GM18909 (cell line): ENCODE results near the gene TSPYL4.
"Not testable (repeated sequence)": the region's sequence is repeated elsewhere in the genome, so short reads cannot be mapped to it uniquely, and the experiment has no call there.

Experiments used
- ATAC-seq: cut with Tn5 transposase; IDR thresholded peaks from one replicate; pipeline ENCODE4 v1.9.1; 2021; ENCODE audit warnings: mild to moderate bottlenecking; ENCODE audit not compliant: unreplicated experiment, poor library complexity

TSPYL4 gene

GRCh38 chr6:116253505-116254296 is at the start of gene TSPYL4:
TSPYL4 (minus strand) TSS chr6:116254075; CDS start chr6:116254008, 67 bp downstream.
- peak; percentile 100 for ATAC-seq

- no peak for ATAC-seq
These were observed 47.2 kb upstream of the TSPYL4 start for GRCh38 chr6:116301104-116301503.

GRCh38 chr6:116300566-116300965 is 46.7 kb upstream of the TSPYL4 start:
- no peak for ATAC-seq

- ATAC-seq, result peak; percentile 81
These were observed 45.1 kb upstream of the TSPYL4 start for GRCh38 chr6:116298973-116299372.

GRCh38 chr6:116298273-116298672 is 44.4 kb upstream of the TSPYL4 start:
- ATAC-seq, result no peak

GRCh38 chr6:116292553-116292952 is 38.7 kb upstream of the TSPYL4 start:
- no peak for ATAC-seq

GRCh38 chr6:116291701-116292396 is 38.0 kb upstream of the TSPYL4 start:
- no peak for ATAC-seq

- ATAC-seq, result no peak
These were observed 36.9 kb upstream of the TSPYL4 start for GRCh38 chr6:116290799-116291198.

- ATAC-seq, result no peak
These were observed 36.0 kb upstream of the TSPYL4 start for GRCh38 chr6:116289876-116290275.

- ATAC-seq, result peak; percentile 61
These were observed 33.9 kb upstream of the TSPYL4 start for GRCh38 chr6:116287689-116288282.

GRCh38 chr6:116286773-116287358 is 33.0 kb upstream of the TSPYL4 start:
- no peak for ATAC-seq

- ATAC-seq, result not testable (repeated sequence)
These were observed 31.1 kb upstream of the TSPYL4 start for GRCh38 chr6:116284984-116285383.

GRCh38 chr6:116283191-116283590 is 29.3 kb upstream of the TSPYL4 start:
- no peak for ATAC-seq

- no peak for ATAC-seq
These were observed 28.8 kb upstream of the TSPYL4 start for GRCh38 chr6:116282698-116283097.

- no peak for ATAC-seq
These were observed 27.1 kb upstream of the TSPYL4 start for GRCh38 chr6:116280933-116281316.

- ATAC-seq, result no peak
These were observed 26.5 kb upstream of the TSPYL4 start for GRCh38 chr6:116280161-116280932.

GRCh38 chr6:116279232-116280160 is 25.6 kb upstream of the TSPYL4 start, which contains the start of gene TSPYL1:
TSPYL1 (minus strand) TSS chr6:116279930; CDS start chr6:116279830, 100 bp downstream.
- ATAC-seq, result peak; percentile 98

GRCh38 chr6:116278854-116279231 is 25.0 kb upstream of the TSPYL4 start:
- no peak for ATAC-seq

- ATAC-seq, result no peak
These were observed 24.6 kb upstream of the TSPYL4 start for GRCh38 chr6:116278481-116278829.
